H1 (cell line): ENCODE data around the gene CCDC24. TPM values are rescaled to one million over a fixed set of nuclear protein-coding genes. Genes with fewer than 3 reads are reported as not detected.

ENCODE experiments used
- CTCF ChIA-PET: fragments of 300-600 bp; sonication (Branson Sonifier 250); formaldehyde crosslinking; loops from one replicate; lab custom pipeline; 2021; ENCODE audit not compliant: partially characterized antibody; lab: Charles Lee
- POLR2A ChIA-PET: fragments of 300-600 bp; sonication (Branson Sonifier 250); formaldehyde crosslinking; loops from one replicate; lab custom pipeline; 2021; ENCODE audit warnings: inconsistent platforms; ENCODE audit not compliant: partially characterized antibody; lab: Charles Lee
- DNase-seq, 2 experiments: peaks; one replicate each; pipeline versions ENCODE4 v3.0.0 to v3.0.0-alpha.2; 2010 to 2022; ENCODE audit warnings: low spot score in 2 of 2, low read depth in 1 of 2, mixed read lengths in 1 of 2
- FAIRE-seq: peaks from 2 replicates; lab custom pipeline; 2011; peaks lifted over from hg19 to GRCh38; lab: Jason Lieb, UNC
- H2AFZ ChIP-seq: 2 replicates; pipeline ENCODE4 v1.8.1; 2012; ENCODE audit warnings: low read length, inconsistent platforms
- H2AK5ac ChIP-seq: 2 replicates; pipeline ENCODE4 v1.6.1; 2013; ENCODE audit warnings: low read depth, low read length
- H2BK120ac ChIP-seq: replicated peaks from 2 replicates; pipeline ENCODE3; 2013; ENCODE audit warnings: low read depth, low read length, inconsistent platforms
- H2BK12ac ChIP-seq: 2 replicates; pipeline ENCODE4 v1.6.1; 2013; ENCODE audit warnings: low read depth, low read length
- H2BK15ac ChIP-seq: 2 replicates; pipeline ENCODE4 v1.6.1; 2013; ENCODE audit warnings: low read length
- H2BK20ac ChIP-seq: 2 replicates; pipeline ENCODE4 v1.6.1; 2013; ENCODE audit warnings: low read length
- H2BK5ac ChIP-seq: 2 replicates; pipeline ENCODE4 v1.6.1; 2013; ENCODE audit warnings: low read depth, low read length
- H3K14ac ChIP-seq: 2 replicates; pipeline ENCODE4 v1.6.1; 2013; ENCODE audit warnings: inconsistent platforms; ENCODE audit not compliant: insufficient read length
- H3K18ac ChIP-seq: 2 replicates; pipeline ENCODE4 v1.6.1; 2013; ENCODE audit warnings: low read length; ENCODE audit errors: extremely low read depth
- H3K23ac ChIP-seq: 2 replicates; pipeline ENCODE4 v1.6.1; 2013; ENCODE audit warnings: inconsistent platforms; ENCODE audit not compliant: insufficient read length
- H3K23me2 ChIP-seq: 2 replicates; pipeline ENCODE4 v1.6.1; 2013; ENCODE audit warnings: low read depth, low read length
- H3K27ac ChIP-seq: 2 replicates; pipeline ENCODE4 v1.6.1; 2011; ENCODE audit warnings: low read depth, low read length, inconsistent platforms
- H3K27me3 ChIP-seq, 4 experiments: replicated peaks in 1 of 4; 1 replicate in 1 of 4; 2 replicates in 3 of 4; pipeline versions ENCODE4 v1.6.1 to v1.8.1; 2011 to 2013; ENCODE audit warnings: low read length in 3 of 4, mild to moderate bottlenecking in 3 of 4, inconsistent platforms in 2 of 4, mixed read lengths in 2 of 4, moderate library complexity in 1 of 4; ENCODE audit not compliant: control insufficient read depth in 3 of 4, insufficient read depth in 3 of 4; ENCODE audit errors: extremely low read depth in 1 of 4
- H3K36me3 ChIP-seq, 4 experiments: 2 replicates each; pipeline versions ENCODE4 v1.6.1 to v1.8.1; 2011 to 2013; ENCODE audit warnings: mild to moderate bottlenecking in 4 of 4, low read length in 3 of 4, moderate library complexity in 2 of 4, control low read depth in 1 of 4, inconsistent platforms in 1 of 4; ENCODE audit not compliant: insufficient read depth in 4 of 4, control insufficient read depth in 2 of 4
- H3K4ac ChIP-seq: replicated peaks from 2 replicates; pipeline ENCODE3; 2013; ENCODE audit warnings: low read length, low read depth, mixed read lengths, inconsistent platforms; ENCODE audit not compliant: insufficient read length
- H3K4me1 ChIP-seq, 4 experiments: replicated peaks in 1 of 4; 1 replicate in 1 of 4; 2 replicates in 3 of 4; pipeline versions ENCODE4 v1.6.1 to v1.8.1; 2011 to 2013; ENCODE audit warnings: low read length in 3 of 4, inconsistent platforms in 2 of 4, mixed read lengths in 1 of 4; ENCODE audit not compliant: insufficient read depth in 4 of 4, control insufficient read depth in 3 of 4
- H3K4me2 ChIP-seq, 2 experiments: 2 replicates each; pipeline versions ENCODE4 v1.6.1 to v1.8.1; 2011 to 2013; ENCODE audit warnings: low read depth in 2 of 2, low read length in 2 of 2, control low read depth in 1 of 2, inconsistent platforms in 1 of 2, mild to moderate bottlenecking in 1 of 2; ENCODE audit not compliant: insufficient read depth in 1 of 2
- H3K4me3 ChIP-seq, 4 experiments: fragments of 200-600, 300-600 bp in 1 of 4; sonication (generic), shearing (Covaris generic), sonication (Bioruptor Twin) in 1 of 4; 2 replicates each; pipeline versions ENCODE4 v1.5.1 to v1.8.1; 2011 to 2016; ENCODE audit warnings: low read length in 4 of 4, low read depth in 3 of 4, control low read depth in 2 of 4, inconsistent platforms in 2 of 4, mild to moderate bottlenecking in 2 of 4, mixed read lengths in 1 of 4, moderate library complexity in 1 of 4; ENCODE audit not compliant: insufficient read depth in 2 of 4; ENCODE audit errors: extremely low read depth in 1 of 4
- H3K56ac ChIP-seq: replicated peaks from 2 replicates; pipeline ENCODE3; 2013; ENCODE audit warnings: low read depth, mild to moderate bottlenecking, mixed read lengths, low read length, inconsistent platforms; ENCODE audit not compliant: insufficient read length
- H3K79me1 ChIP-seq: 2 replicates; pipeline ENCODE4 v1.6.1; 2013; ENCODE audit warnings: low read depth, low read length, control low read depth
- H3K79me2 ChIP-seq, 2 experiments: 2 replicates each; pipeline versions ENCODE4 v1.6.1 to v1.8.1; 2012 to 2013; ENCODE audit warnings: low read length in 2 of 2, mild to moderate bottlenecking in 2 of 2, inconsistent platforms in 1 of 2; ENCODE audit not compliant: insufficient read depth in 2 of 2, control insufficient read depth in 1 of 2
- H3K9ac ChIP-seq, 4 experiments: replicated peaks in 1 of 4; 1 replicate in 1 of 4; 2 replicates in 3 of 4; pipeline versions ENCODE4 v1.6.1 to v1.8.1; 2011 to 2013; ENCODE audit warnings: low read depth in 3 of 4, low read length in 3 of 4, control low read depth in 2 of 4, mild to moderate bottlenecking in 2 of 4, moderate library complexity in 2 of 4, inconsistent platforms in 1 of 4; ENCODE audit errors: extremely low read depth in 1 of 4
- H3K9me3 ChIP-seq, 2 experiments: 2 replicates each; pipeline versions ENCODE4 v1.6.1 to v1.8.1; 2012 to 2013; ENCODE audit warnings: mild to moderate bottlenecking in 2 of 2, moderate library complexity in 2 of 2, control low read depth in 1 of 2, inconsistent platforms in 1 of 2, low read depth in 1 of 2, low read length in 1 of 2, mixed read lengths in 1 of 2; ENCODE audit not compliant: insufficient read depth in 2 of 2
- H4K20me1 ChIP-seq, 2 experiments: replicated peaks in 1 of 2; 2 replicates each; pipeline versions ENCODE3 to v1.8.1; 2011 to 2013; ENCODE audit warnings: inconsistent platforms in 2 of 2, low read length in 2 of 2, mild to moderate bottlenecking in 1 of 2; ENCODE audit not compliant: insufficient read depth in 2 of 2, control insufficient read depth in 1 of 2
- H4K5ac ChIP-seq: 2 replicates; pipeline ENCODE4 v1.6.1; 2013; ENCODE audit warnings: low read length, low read depth, mixed read lengths, inconsistent platforms; ENCODE audit not compliant: insufficient read length
- H4K8ac ChIP-seq: 2 replicates; pipeline ENCODE4 v1.8.0; 2013; ENCODE audit warnings: mild to moderate bottlenecking, moderate library complexity, low read length, inconsistent platforms; ENCODE audit not compliant: insufficient read depth; ENCODE audit errors: extremely low read depth
- H4K91ac ChIP-seq: replicated peaks from 2 replicates; pipeline ENCODE3; 2013; ENCODE audit warnings: low read length, mixed read lengths, inconsistent platforms; ENCODE audit not compliant: insufficient read length
- BACH1 ChIP-seq: IDR thresholded peaks from 2 replicates; pipeline ENCODE4 v1.6.1; 2012; ENCODE audit warnings: low read length, improper control_type of control experiment
- CREB1 ChIP-seq: IDR thresholded peaks from 2 replicates; pipeline ENCODE4 v1.6.1; 2012; ENCODE audit warnings: inconsistent platforms
- JUN ChIP-seq: IDR thresholded peaks from 2 replicates; pipeline ENCODE4 v1.6.1; 2011; ENCODE audit warnings: low read depth, mild to moderate bottlenecking, improper control_type of control experiment, low read length
- RAD21 ChIP-seq, 2 experiments: IDR thresholded peaks in 1 of 2; conservative IDR thresholded peaks in 1 of 2; 2 replicates each; pipeline ENCODE4 v1.6.1; 2011; ENCODE audit warnings: low read depth in 2 of 2, low read length in 2 of 2, improper control_type of control experiment in 1 of 2, inconsistent platforms in 1 of 2, mild to moderate bottlenecking in 1 of 2, moderate library complexity in 1 of 2
- SAP30 ChIP-seq: fragments of 300-600 bp; sonication (generic); IDR thresholded peaks from 2 replicates; pipeline ENCODE4 v1.7.1; 2012; ENCODE audit warnings: low read length, moderate library complexity, mild to moderate bottlenecking, inconsistent platforms; ENCODE audit not compliant: insufficient read depth, insufficient replicate concordance
- SIX5 ChIP-seq: IDR thresholded peaks from 2 replicates; pipeline ENCODE4 v1.6.1; 2011; ENCODE audit warnings: mild to moderate bottlenecking, low read depth, low read length
- WGBS, 2 experiments: shearing (Covaris generic) in 1 of 2; methylation state at CpG; one replicate each; pipeline versions ENCODE4 v1.1.6 to v1.1.7; 2013 to 2015; ENCODE audit warnings: low lambda C conversion rate in 2 of 2, mixed read lengths in 2 of 2, inconsistent platforms in 1 of 2, low coverage in 1 of 2, missing lambda C conversion rate in 1 of 2; ENCODE audit not compliant: insufficient replicate concordance in 2 of 2, insufficient coverage in 1 of 2, insufficient read length in 1 of 2; ENCODE audit errors: extremely low coverage in 1 of 2, missing lambda C conversion rate in 1 of 2; 5-methylcytosine and 5-hydroxymethylcytosine counted together
- polyA plus RNA-seq, 7 experiments: library from polyadenylated mRNA; depleted of rRNA in 3 of 7; stranded (reverse) in 5 of 7; unstranded in 2 of 7; fragments of >200 nt in 5 of 7; fragments of 200-250 nt in 2 of 7; gene quantifications; 1 replicate in 5 of 7; 2 replicates in 1 of 7; 4 replicates in 1 of 7; pipeline versions ENCODE4 v1.2.1 to v1.2.3, GENCODE V29; 2011 to 2013; ENCODE audit warnings: missing spikeins in 2 of 7, mixed read lengths in 2 of 7
- total RNA-seq: library from RNA; stranded (reverse); fragmentation: NEBNext Ultra II Directional; extraction: Animal tissue kit (Norgen Biotek cat#: 25700); gene quantifications from 2 replicates; pipeline ENCODE4 v1.2.1, GENCODE V29; 2021
- TF ChIP-seq, protein P1 (sequence below), 3 experiments: IDR thresholded peaks; 1 replicate in 2 of 3; 2 replicates in 1 of 3; pipeline versions ENCODE4 v1.5.1 to v1.6.1; 2011; ENCODE audit warnings: low read length in 3 of 3, mild to moderate bottlenecking in 3 of 3, inconsistent platforms in 2 of 3, low read depth in 1 of 3, moderate library complexity in 1 of 3; ENCODE audit not compliant: insufficient read depth in 1 of 3; ENCODE audit errors: control extremely low read depth in 1 of 3

The CCDC24 gene
- total and polyA plus RNA-seq, 2 of the 8 experiments (the other 6 are each of a cell fraction or from before 2014, with no cell fraction given) = 11.2 to 11.4 TPM

- H3K79me1 ChIP-seq = peaks cover 7% of the 10 kb centered on the region
- TF ChIP-seq RAD21 (IDR thresholded peaks at IDR 0.05 in 1 of 2, conservative IDR thresholded peaks at IDR 0.05 in 1 of 2; ENCODE audit: low read depth in 2 of 2, low read length in 2 of 2) = no peak
- TF ChIP-seq, protein P1, sequence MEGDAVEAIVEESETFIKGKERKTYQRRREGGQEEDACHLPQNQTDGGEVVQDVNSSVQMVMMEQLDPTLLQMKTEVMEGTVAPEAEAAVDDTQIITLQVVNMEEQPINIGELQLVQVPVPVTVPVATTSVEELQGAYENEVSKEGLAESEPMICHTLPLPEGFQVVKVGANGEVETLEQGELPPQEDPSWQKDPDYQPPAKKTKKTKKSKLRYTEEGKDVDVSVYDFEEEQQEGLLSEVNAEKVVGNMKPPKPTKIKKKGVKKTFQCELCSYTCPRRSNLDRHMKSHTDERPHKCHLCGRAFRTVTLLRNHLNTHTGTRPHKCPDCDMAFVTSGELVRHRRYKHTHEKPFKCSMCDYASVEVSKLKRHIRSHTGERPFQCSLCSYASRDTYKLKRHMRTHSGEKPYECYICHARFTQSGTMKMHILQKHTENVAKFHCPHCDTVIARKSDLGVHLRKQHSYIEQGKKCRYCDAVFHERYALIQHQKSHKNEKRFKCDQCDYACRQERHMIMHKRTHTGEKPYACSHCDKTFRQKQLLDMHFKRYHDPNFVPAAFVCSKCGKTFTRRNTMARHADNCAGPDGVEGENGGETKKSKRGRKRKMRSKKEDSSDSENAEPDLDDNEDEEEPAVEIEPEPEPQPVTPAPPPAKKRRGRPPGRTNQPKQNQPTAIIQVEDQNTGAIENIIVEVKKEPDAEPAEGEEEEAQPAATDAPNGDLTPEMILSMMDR (IDR thresholded peaks at IDR 0.05; ENCODE audit: control extremely low read depth in 1 of 3, insufficient read depth in 1 of 3, low read depth in 1 of 3, low read length in 3 of 3) = no peak
- no peak for TF ChIP-seq SAP30
- no peak for TF ChIP-seq CREB1
- TF ChIP-seq JUN = no peak
- TF ChIP-seq SIX5 = no peak
- no peak for TF ChIP-seq BACH1
- TF ChIP-seq, all 59 proteins: peak for 0
- Histone ChIP-seq H3K23me2 (peaks cover 4% of the 10 kb centered on the region; the same call in 1 of the 2 replicates), H2BK120ac (no peak overlapping the region), H3K4me1 (peaks cover 4 to 16% (median 11%) of the 10 kb centered on the region in 4 experiments), H3K4me3 (no peak overlapping the region), H3K79me2 (peaks cover 0 to 24% of the 10 kb centered on the region in 2 experiments; a peak in 2 of 4 replicates), H2BK5ac (no peak overlapping the region), H3K27ac (no peak overlapping the region), H3K14ac (no peak overlapping the region), H4K20me1 (peaks cover 3 to 10% of the 10 kb centered on the region in 2 experiments), H2BK12ac (no peak overlapping the region), H2AFZ (no peak overlapping the region), H3K9me3 (no peaks in the 10 kb centered on the region), H3K18ac (no peak overlapping the region), H3K9ac (no peak overlapping the region), H3K27me3 (no peaks in the 10 kb centered on the region), H3K56ac (no peak overlapping the region), H3K23ac (no peak overlapping the region), H2AK5ac (no peak overlapping the region), H4K91ac (no peak overlapping the region), H2BK20ac (no peak overlapping the region), H3K36me3 (peaks cover 3 to 18% (median 11%) of the 10 kb centered on the region in 4 experiments; a peak in 7 of 8 replicates), H3K4me2 (no peak overlapping the region), H4K8ac (no peak overlapping the region), H4K5ac (no peak overlapping the region), H3K4ac (no peak overlapping the region), H2BK15ac (no peak overlapping the region)
- 90% methylated on average over 12 of the region's 13 CpGs; no CpG with 5 or more reads in 1 of the 2 experiments for WGBS, 2 experiments
- POLR2A ChIA-PET = interaction anchor here (1.1 to 26.2 kb wide), 6 partner anchors 8 to 41 kb away, joined by 3 to 544 read pairs (median 4); no protein-coding TSS in a partner anchor
- FAIRE-seq = no peak
- no peak for DNase-seq
- CTCF ChIA-PET = interaction anchor here (0.6 to 16.6 kb wide), 4 partner anchors 9 to 22 kb away, joined by 3 to 252 read pairs (median 134); no protein-coding TSS in a partner anchor
These were observed 33.6 kb downstream of the CCDC24 start for GRCh38 chr1:44024903-44025525.
